HS-27A (cell line): ENCODE measurements around the gene ZDHHC14.
A peak's percentile ranks its signal among the peaks of the same experiment; 100 is the strongest.

Experiments
- DNase-seq: peaks from one replicate; pipeline ENCODE4 v3.0.0-alpha.2; 2012; ENCODE audit warnings: low read depth, missing footprints

The ZDHHC14 gene

GRCh38 chr6:157493173-157493572 is 112.2 kb downstream of the ZDHHC14 start:
- DNase-seq, result no peak

- DNase-seq, result no peak
Measured at GRCh38 chr6:157493576-157493975, 112.6 kb downstream of the ZDHHC14 start.

- no peak for DNase-seq
Measured at GRCh38 chr6:157494132-157494710, 113.2 kb downstream of the ZDHHC14 start.

GRCh38 chr6:157496534-157497095 is 115.6 kb downstream of the ZDHHC14 start:
- no peak for DNase-seq

GRCh38 chr6:157497579-157497978 is 116.6 kb downstream of the ZDHHC14 start:
- no peak for DNase-seq

GRCh38 chr6:157498817-157499216 is 117.8 kb downstream of the ZDHHC14 start:
- DNase-seq, result no peak

GRCh38 chr6:157500022-157500421 is 119.0 kb downstream of the ZDHHC14 start:
- no peak for DNase-seq

GRCh38 chr6:157503018-157503747 is 122.2 kb downstream of the ZDHHC14 start:
- no peak for DNase-seq

- no peak for DNase-seq
Measured at GRCh38 chr6:157505912-157506491, 125.0 kb downstream of the ZDHHC14 start.

GRCh38 chr6:157510323-157511188 is 129.6 kb downstream of the ZDHHC14 start:
- DNase-seq, result no peak

GRCh38 chr6:157511682-157512381 is 130.8 kb downstream of the ZDHHC14 start:
- no peak for DNase-seq

DNA sequence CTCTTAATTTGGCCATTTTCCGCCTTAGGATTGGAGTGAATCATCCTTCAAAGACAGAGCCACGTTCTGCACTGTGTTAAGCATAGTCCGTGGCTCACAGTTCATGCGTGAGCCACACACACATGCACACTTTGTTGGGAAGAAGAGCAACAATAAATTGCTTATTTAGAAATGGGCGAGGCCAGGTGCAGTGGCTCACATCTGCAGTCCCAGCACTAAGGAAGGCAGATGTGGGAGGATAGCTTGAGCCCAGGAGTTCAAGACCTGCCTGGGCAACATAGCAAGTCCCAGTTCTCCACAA is 131.3 kb downstream of the ZDHHC14 start:
- no peak for DNase-seq

DNA sequence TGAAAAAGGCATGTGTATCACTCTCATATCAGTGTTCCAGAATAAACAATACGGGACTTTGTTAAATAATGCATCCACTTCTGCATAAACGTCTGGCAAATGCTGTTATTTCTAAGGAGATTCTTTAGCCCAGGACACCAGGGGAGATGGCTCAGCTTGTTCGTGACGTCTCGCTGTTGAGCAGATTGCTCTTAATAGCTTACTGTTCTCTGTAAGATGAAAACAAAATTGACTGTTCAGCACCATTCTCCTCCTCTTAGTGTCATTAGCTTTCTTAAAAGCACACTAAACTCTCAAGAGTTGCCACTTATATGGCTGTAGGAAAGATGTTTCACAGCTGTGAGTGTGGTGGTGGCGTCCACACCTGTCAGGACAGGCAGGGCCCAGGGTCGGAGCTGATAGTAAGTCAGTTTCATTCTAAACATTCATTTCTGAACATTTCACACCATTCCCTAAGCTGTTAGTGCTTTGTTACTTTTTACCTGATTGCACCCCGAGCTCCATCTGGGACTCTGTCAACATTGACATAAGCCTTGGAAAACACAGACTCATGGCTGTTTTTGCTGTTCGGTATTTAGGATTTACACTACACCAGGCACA is 132.1 kb downstream of the ZDHHC14 start:
- DNase-seq, result no peak

- DNase-seq, result no peak
Measured at GRCh38 chr6:157513619-157514485, 132.9 kb downstream of the ZDHHC14 start.

GRCh38 chr6:157514659-157515496 is 133.9 kb downstream of the ZDHHC14 start:
- peak; percentile 20 for DNase-seq

DNA sequence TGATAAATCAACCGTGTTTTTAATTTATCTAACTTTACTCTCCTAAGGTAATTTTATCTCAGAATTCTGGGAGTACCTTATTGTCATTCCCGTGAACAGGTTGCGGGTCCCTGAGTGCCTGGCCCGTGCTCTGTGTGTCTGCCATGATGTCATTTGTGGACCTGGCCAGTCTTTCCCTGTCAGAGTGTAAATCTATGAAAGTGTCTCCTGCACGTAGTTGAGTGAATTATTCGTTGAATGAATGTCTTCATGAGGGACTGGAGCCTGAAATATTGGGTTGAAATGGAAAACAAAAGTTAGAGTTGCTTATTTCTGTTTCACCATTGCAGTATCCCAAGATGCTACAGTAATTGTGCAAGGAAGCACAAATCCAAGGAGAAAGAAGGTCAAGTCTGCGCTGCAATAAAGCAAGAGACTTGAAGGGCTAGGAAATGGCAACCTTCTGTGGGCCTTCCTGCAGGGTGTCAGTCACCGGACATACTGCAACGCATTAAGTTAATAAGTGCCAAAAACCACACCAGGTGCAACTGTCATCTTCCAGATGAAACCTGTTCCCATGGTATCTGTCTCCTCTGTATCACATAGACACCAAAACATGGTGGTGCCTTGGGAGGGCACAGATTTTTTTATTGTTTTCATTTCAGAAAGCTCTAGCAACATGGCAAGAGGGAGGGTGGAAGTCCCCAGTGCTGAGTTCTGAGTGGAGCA is 135.5 kb downstream of the ZDHHC14 start:
- no peak for DNase-seq

GRCh38 chr6:157517601-157518359 is 136.8 kb downstream of the ZDHHC14 start:
- no peak for DNase-seq
